NCI-H1092 (cell line): ENCODE measurements around the gene ZNF511.

Source experiments
- DNase-seq: peaks from one replicate; lab custom pipeline; 2025; lab: John Stamatoyannopoulos, UW

Gene ZNF511

DNA sequence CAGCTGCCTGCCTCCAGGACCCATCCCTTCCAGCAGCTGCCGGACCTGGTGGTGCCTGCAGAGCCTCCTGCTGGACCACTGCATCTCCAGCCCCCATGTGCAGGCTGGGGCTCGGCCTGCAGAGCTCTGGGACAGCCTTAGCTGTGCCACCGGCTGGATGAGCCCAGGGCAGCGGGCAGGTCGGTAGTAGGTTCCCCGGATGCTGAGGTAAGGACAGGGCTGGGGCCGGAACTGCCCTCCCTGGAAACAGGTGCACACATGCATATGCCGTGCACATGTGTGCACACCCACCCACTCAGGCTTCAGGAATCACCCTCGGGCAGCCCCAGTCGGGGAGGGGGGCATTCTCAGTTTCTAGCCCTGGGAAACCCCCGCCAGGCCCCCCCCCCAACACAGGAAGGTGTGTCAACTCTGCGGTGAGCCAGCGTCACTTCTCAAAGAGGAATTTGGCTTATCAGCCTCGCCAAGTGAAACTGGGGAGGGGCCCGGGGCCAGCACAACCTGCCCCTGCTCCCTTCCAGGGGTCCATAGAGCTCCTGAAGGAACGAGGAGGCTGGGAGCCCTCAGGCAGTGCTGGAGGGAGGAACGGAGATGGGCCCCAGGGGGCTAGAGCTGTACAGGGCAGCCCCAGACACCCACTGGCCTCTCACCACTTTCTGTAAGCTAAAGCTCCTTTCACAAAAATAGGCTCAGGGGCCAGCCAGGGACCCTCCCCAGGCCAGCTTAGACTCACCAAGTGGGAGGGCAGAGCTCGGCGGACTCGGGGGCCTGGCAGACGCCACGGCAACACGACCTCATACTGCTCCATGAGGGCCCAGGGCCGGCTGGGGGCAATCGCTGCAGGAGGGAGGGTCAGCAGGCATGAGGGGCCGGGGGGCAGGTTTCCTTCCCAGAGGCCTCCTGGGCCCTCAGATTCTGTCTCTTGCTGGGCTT lies 33.7 kb upstream of the ZNF511 start:
- DNase-seq = no peak

DNA sequence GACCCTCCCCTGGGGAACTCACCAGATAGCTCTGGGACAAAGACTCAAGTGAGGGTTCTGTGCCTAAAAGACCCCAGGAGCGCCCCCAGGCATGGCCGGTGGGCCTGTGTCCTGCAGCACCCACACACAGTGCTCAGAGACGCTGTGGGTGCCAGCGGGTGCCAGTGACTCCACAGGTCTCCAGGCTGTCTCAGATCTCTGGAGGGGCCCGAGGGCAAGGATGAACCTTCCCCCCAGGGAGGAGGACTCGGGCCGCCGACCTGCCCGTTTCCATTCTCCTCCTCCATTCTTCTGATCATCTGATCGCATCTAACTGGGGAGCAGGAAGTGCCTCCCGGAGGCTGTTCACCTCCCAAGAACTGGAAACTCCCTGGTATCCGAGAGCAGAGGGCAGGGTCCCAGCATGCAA lies 33.0 kb upstream of the ZNF511 start:
- no peak for DNase-seq

DNA sequence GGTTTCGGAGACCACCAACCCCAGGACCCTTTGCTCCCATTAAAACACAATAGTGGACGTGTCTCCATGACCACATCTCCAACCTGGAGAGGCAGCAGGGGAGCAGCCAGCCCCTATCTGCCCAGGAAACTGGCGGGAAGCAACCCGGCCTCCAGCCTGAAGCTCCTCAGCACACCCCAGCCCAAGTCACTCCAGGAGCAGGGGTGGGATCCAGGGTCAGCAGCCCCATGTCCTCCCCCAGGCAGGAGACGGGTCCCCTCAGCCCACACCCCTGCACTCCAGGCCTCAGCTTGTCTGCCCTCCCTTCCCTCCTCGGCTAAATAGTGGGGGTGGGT lies 32.6 kb upstream of the ZNF511 start:
- DNase-seq = no peak

- no peak for DNase-seq
Observed at GRCh38 chr10:133276435-133277201, 32.1 kb upstream of the ZNF511 start, which contains the start of gene ADAM8. ADAM8 (minus strand) TSS chr10:133276868; CDS start chr10:133276817, 51 bp downstream.

DNA sequence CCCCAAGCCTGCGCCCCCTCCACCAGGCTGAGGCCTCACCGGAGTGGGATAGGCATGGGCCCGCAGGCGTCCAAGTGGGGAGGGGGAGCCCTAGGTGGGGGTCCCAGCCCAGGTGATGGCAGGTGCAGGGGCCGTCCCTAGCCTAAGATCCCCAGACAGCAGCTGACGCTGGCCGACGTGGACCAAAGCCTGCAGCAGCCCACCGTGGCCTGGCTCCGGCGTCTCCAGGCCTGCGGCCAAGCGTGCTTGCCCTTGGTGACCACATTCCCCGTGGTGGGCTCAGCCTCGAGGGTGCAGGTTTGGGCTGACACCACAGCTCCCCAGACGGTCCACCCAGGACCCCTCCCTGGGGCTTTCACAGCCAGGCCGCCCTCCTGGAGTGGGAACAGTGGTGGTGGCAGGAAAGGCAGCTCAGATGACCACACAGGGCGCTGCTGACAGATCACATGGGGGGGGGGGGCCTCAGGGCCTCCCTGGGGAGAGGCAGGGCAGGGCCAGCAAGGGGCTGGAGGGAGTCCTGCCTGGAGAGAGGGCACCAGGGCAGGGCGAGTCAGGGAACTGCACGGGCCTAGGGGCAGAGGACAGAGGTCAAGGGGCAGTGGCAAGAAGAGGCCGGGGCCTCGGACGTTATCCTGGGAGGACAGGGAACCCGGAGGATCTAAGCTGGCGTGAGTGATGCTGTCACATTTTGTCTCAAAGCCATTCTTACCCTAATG lies 31.3 kb upstream of the ZNF511 start:
- no peak for DNase-seq

- no peak for DNase-seq
Observed at GRCh38 chr10:133277993-133278576, 30.6 kb upstream of the ZNF511 start.

- no peak for DNase-seq
Observed at GRCh38 chr10:133278577-133279265, 30.0 kb upstream of the ZNF511 start.

- no peak for DNase-seq
Observed at GRCh38 chr10:133279326-133280226, 29.1 kb upstream of the ZNF511 start.

DNA sequence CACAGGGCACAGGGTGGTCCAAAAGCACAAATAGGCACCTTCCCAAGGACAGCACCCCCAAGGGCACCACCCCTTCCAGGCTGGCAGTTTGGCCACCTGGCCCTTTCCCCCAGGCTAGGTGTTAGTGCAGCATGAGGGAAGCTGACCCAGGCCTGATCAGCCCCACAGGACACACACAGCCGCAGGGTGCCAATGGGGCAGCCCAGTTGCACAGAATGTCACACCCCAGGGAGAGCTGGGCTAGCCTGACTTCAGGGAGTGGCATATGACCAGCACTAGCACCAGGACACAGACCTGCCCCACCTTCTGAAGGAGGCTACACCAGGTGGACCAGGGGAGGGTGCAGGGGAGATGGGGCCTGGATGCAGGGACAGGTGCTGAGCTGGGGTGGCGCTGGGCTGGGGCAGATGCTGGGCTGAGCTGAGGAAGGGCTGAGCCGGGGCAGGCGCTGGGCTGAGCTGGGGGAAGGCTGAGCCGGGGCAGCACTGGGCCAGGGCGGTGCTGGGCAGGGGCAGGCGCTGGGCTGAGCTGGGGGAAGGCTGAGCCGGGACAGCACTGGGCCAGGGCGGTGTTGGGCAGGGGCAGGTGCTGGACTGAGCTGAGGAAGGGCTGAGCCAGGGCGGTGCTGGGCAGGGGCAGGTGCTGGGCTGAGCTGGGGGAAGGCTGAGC lies 28.2 kb upstream of the ZNF511 start:
- DNase-seq = no peak

DNA sequence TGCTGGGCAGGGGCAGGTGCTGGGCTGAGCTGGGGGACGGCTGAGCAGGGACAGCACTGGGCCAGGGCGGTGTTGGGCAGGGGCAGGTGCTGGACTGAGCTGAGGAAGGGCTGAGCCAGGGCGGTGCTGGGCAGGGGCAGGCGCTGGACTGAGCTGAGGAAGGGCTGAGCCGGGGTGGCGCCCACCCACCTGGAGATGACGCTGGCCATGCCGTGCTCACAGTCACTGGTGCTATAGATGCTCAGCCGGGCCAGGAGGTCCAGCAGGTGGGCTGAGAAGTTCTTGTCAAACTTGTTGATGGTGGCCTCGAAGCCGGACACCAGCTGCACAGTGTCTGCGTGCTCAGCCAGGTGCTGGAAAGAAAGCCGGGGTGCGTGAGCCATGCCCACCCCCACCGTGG lies 27.6 kb upstream of the ZNF511 start:
- no peak for DNase-seq

DNA sequence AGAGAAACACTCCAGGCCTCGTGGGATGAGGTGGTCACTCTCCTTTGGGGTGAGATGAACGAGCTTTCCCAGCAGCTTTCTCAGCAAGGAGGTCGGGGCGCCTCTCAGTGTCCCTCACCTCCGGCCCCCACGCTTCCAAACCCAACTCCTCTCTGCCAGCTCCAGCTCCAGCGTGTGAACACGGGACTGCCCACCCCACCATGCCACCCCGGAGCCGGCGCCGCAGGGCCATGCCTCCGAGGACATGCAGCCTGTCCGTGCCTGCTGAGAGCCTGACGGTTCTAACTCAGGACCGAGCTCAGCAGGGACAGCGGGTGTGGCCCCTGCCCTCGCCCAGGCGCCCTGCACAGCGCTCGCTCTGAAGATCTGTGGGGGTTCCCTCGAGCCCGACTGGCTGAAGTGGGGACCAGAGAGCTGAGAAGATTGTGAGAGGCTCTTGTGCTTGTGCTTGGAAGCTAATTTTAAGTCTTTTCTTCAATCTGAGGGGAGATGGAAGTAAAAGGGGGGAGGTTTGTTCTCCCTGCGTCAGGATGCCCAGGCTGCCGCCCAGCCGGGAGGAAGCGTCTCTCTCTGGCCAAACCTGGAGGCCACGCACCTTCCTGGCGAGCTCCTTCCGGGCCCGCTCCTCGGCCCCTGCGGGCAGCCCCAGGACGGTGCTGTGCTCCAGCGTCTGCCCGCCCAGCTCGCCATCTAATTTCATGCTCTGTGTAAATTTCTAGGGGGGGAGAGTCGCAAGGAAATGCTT lies 26.9 kb upstream of the ZNF511 start:
- no peak for DNase-seq

DNA sequence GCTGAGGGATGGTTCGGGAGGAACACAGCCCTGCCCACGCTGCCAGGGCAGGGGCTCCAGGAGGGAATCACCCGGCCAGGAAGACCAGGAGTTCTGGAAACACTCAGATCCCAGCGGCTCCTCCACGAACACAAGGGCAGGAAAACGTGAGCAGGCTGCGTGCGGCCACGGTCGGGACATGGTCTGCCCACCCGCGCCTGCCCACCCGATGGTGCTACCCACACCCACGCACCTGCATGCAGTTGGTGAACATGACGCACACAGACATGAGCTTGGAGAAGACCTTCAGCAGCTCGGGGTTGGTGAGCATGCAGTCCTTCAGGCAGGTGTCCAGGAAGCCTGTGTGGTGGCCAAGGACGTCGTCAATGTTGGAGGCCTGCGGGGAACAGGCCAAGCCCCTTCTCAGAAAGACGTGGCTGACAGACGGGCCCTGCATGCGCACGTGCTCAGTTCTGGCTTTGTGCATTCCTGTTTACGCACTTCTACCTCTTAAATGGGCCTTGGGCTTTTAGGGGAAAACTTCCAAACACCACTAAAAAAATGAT lies 25.8 kb upstream of the ZNF511 start:
- no peak for DNase-seq

- no peak for DNase-seq
Observed at GRCh38 chr10:133283931-133284330, 24.8 kb upstream of the ZNF511 start.

DNA sequence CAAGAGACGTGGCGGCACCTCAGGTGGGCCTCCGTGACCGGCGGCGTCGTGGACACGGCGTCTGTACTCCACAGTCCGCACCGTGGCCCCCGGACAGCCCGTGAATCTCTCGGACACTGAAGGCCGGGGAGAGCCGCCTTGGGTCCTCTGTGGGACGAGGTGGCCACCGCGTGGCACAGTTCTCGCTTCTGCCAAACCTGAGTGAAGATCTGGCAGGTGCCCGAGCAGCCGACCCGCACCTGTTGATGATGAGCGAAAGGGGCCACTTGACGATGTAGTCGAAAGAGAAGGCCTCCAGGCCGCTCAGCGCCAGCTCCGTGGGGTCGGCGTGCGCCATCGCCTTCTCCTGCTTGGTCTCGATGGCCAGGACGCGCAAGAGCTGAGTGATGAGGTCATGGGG lies 23.5 kb upstream of the ZNF511 start:
- no peak for DNase-seq

DNA sequence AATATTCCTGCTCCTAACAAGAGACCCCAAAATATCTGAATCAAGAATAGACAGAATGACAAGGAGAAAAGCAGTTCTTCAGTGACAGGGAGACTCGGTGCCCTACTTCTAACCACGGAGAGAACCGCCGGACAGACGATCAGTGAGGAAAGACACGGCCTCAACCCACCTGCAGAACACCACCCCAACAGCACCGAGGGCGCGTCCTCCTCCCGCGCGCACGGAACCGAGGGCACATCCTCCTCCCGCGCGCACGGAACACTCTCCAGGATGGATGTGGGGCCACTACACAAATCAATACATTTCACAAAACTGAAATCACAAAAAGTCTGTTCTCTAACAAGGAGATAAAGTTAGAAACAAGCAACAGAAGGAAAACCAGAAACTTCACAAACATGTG lies 22.3 kb upstream of the ZNF511 start:
- no peak for DNase-seq

DNA sequence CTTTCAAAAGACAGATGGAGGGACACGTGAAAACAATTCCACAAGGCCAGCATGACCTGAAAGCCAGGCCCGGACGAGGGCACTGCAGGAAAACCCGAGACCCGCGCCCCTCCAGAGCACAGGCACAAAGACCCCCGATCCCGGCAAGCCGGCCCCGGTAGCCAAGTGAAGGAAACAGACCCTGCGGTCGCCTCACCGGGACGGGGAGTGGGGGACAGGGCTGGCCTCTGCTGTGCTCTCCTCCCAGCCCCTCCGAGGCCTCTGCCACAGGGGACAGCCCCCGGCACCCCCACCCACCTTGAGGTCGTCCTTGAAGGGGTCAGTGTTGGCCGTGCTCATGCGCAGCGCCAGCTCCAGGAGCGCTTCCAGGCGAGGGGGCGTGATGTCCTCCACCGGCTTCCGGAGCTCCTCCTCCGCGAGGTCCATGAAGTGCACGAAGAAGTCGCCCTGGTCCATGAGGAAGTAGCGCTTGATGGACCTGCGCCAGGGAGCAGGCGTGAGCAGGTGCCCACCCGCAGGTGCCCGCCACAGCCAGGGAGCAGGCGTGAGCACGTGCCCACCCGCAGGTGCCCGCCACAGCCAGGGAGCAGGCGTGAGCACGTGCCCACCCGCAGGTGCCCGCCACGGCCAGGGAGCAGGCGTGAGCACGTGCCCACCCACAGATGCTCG lies 20.7 kb upstream of the ZNF511 start:
- DNase-seq = no peak

- DNase-seq = no peak
Observed at GRCh38 chr10:133289761-133290160, 19.0 kb upstream of the ZNF511 start.
